Left ventricle myocardium inferior (tissue), 1 donor: ENCODE measurements around the gene GMPPA. TPM values are rescaled to one million over a fixed set of nuclear protein-coding genes. Genes with fewer than 3 reads are reported as not detected.

Experiments
- DNase-seq: peaks from one replicate; pipeline ENCODE4 v3.0.0-alpha.2; 2020
- H3K27ac ChIP-seq: fragments of 200-600 bp; replicated peaks from 2 replicates; pipeline ENCODE4 v1.8.0; 2021
- H3K27me3 ChIP-seq: fragments of 200-600 bp; 2 replicates; pipeline ENCODE4 v1.8.0; 2021; ENCODE audit warnings: low read depth
- H3K36me3 ChIP-seq: fragments of 200-600 bp; 2 replicates; pipeline ENCODE4 v1.8.0; 2021
- H3K4me1 ChIP-seq: fragments of 200-600 bp; 2 replicates; pipeline ENCODE4 v1.8.0; 2021
- H3K4me3 ChIP-seq: fragments of 200-600 bp; 2 replicates; pipeline ENCODE4 v1.8.0; 2021; ENCODE audit warnings: mild to moderate bottlenecking, moderate library complexity
- H3K9me3 ChIP-seq: fragments of 200-600 bp; replicated peaks from 2 replicates; pipeline ENCODE4 v1.8.0; 2021
- intact Hi-C: fragments of 100-400 bp; cut with micrococcal nuclease; formaldehyde crosslinking; loops from one replicate; pipeline ENCODE4 v1.11.0; 2022
- total RNA-seq: library from RNA; stranded (reverse); fragmentation: NEBNext Ultra II Directional; extraction: Animal tissue kit (Norgen Biotek cat#: 25700); gene quantifications from one replicate; pipeline ENCODE4 v1.2.1, GENCODE V29; 2021
- TF ChIP-seq, protein P1 (sequence below): fragments of 200-600 bp; IDR thresholded peaks from 2 replicates; pipeline ENCODE4 v1.8.0; 2021; ENCODE audit warnings: antibody characterized with exemption, mild to moderate bottlenecking, borderline replicate concordance
- donor health status: DM: no; HTN: yes; CAD: no; lungs with severe emphysema.

Gene GMPPA
- total RNA-seq, 1 donor from 2014 or later: 22.0 TPM

- TF ChIP-seq, protein P1, sequence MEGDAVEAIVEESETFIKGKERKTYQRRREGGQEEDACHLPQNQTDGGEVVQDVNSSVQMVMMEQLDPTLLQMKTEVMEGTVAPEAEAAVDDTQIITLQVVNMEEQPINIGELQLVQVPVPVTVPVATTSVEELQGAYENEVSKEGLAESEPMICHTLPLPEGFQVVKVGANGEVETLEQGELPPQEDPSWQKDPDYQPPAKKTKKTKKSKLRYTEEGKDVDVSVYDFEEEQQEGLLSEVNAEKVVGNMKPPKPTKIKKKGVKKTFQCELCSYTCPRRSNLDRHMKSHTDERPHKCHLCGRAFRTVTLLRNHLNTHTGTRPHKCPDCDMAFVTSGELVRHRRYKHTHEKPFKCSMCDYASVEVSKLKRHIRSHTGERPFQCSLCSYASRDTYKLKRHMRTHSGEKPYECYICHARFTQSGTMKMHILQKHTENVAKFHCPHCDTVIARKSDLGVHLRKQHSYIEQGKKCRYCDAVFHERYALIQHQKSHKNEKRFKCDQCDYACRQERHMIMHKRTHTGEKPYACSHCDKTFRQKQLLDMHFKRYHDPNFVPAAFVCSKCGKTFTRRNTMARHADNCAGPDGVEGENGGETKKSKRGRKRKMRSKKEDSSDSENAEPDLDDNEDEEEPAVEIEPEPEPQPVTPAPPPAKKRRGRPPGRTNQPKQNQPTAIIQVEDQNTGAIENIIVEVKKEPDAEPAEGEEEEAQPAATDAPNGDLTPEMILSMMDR: no peak
- Histone ChIP-seq H3K4me1 (peaks cover 28% of the 10 kb centered on the region), H3K9me3 (no peaks in the 10 kb centered on the region), H3K36me3 (peaks cover 32% of the 10 kb centered on the region), H3K27ac (no peak overlapping the region), H3K4me3 (no peak overlapping the region), H3K27me3 (peaks cover 52% of the 10 kb centered on the region)
- no peak for DNase-seq
- intact Hi-C loops: no loop called here
These were observed 38.3 kb downstream of the GMPPA start for GRCh38 chr2:219536967-219537366.

GRCh38 chr2:219537657-219538488 is 39.2 kb downstream of the GMPPA start:
- Histone ChIP-seq H3K9me3 (no peaks in the 10 kb centered on the region), H3K27ac (peak overlapping the region; percentile 33), H3K36me3 (peaks cover 32% of the 10 kb centered on the region), H3K4me1 (peaks cover 37% of the 10 kb centered on the region), H3K27me3 (peaks cover 52% of the 10 kb centered on the region), H3K4me3 (no peak overlapping the region)
- TF ChIP-seq, protein P1: no peak
- DNase-seq: no peak
- intact Hi-C loops: no loop called here

- intact Hi-C loops: no loop called here
- H3K36me3 ChIP-seq: peaks cover 32% of the 10 kb centered on the region
- no peaks in the 10 kb centered on the region for H3K9me3 ChIP-seq
- peak overlapping the region; percentile 33 for H3K27ac ChIP-seq
- peaks cover 55% of the 10 kb centered on the region for H3K27me3 ChIP-seq
- no peak for DNase-seq
- H3K4me3 ChIP-seq: no peak overlapping the region
- peaks cover 43% of the 10 kb centered on the region for H3K4me1 ChIP-seq
- TF ChIP-seq, protein P1: no peak
These were observed 39.8 kb downstream of the GMPPA start for GRCh38 chr2:219538504-219538951.

DNA sequence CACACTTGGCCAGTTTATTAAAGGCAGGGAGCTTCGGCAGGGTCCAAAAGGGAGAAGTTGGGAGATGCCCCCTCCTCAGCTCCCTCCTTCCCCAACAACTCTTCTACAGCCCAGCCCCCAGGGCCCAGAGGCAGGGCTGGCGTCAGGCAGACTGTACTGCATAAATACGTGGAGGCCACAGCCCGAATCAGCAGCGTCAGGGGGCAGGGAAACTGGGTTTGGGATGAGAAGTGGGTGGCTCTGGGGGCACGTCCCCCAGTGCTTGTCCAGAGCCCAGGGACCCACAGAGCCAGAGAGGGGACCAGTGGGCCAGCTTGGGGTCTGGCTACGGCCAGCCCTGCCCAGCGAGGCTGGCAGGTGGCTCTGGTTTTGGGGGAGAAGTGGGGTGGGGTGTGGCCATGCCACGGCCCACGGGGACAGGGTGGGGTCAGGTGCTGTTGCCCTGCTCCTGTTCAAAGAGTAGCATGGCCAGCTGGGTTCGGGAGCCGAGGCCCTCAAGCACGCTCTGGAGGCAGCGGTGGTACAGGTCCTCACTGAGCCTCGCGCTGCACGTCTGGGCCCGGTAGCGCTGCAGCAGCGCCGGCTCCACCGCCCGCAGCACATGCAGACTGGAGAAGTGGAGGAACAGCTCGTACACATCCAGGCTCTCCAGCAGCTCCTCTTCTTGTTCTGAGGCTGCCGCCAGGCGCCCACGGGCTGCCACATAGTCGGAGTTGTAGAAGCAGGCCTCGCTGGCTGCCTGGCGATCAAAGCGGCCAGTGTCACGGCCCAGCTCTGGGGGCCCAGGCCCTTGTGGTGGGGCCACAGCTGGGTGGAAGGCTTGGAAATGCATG is 40.5 kb downstream of the GMPPA start:
- Histone ChIP-seq H3K27me3 (peaks cover 55% of the 10 kb centered on the region), H3K4me3 (no peak overlapping the region), H3K36me3 (peaks cover 32% of the 10 kb centered on the region), H3K27ac (peak overlapping the region; percentile 33), H3K4me1 (peaks cover 49% of the 10 kb centered on the region), H3K9me3 (no peaks in the 10 kb centered on the region)
- intact Hi-C loops: no loop called here
- TF ChIP-seq, protein P1: no peak
- DNase-seq: no peak

GRCh38 chr2:219539926-219540678 is 41.4 kb downstream of the GMPPA start:
- intact Hi-C loops: no loop called here
- DNase-seq: no peak
- H3K27ac ChIP-seq: no peak overlapping the region
- H3K9me3 ChIP-seq: no peaks in the 10 kb centered on the region
- H3K27me3 ChIP-seq: peaks cover 55% of the 10 kb centered on the region
- no peak overlapping the region for H3K4me3 ChIP-seq
- H3K36me3 ChIP-seq: peaks cover 32% of the 10 kb centered on the region
- TF ChIP-seq, protein P1: no peak
- peaks cover 56% of the 10 kb centered on the region for H3K4me1 ChIP-seq
